GM13976 (cell line): ENCODE results near the gene NAALADL2.
"Not testable (repeated sequence)": the region's sequence is repeated elsewhere in the genome, so short reads cannot be mapped to it uniquely, and the experiment has no call there.

Experiments used
- DNase-seq: peaks from one replicate; pipeline ENCODE4 v3.0.0; 2012; ENCODE audit warnings: low spot score
- in situ Hi-C: fragments of 300-500 bp; cut with MboI; formaldehyde crosslinking; loops from one replicate; pipeline ENCODE4 v1.12.0; 2022; ENCODE audit warnings: low sequenced_read_pairs, mixed read lengths, inconsistent platforms; ENCODE audit not compliant: unreplicated experiment
- TF ChIP-seq, protein P1 (sequence below): IDR thresholded peaks from 2 replicates; pipeline ENCODE4 v1.5.1; 2012; ENCODE audit warnings: borderline replicate concordance, mild to moderate bottlenecking; ENCODE audit not compliant: insufficient read depth; ENCODE audit errors: extremely low read depth, missing control alignments, control extremely low read depth

NAALADL2 gene

DNA sequence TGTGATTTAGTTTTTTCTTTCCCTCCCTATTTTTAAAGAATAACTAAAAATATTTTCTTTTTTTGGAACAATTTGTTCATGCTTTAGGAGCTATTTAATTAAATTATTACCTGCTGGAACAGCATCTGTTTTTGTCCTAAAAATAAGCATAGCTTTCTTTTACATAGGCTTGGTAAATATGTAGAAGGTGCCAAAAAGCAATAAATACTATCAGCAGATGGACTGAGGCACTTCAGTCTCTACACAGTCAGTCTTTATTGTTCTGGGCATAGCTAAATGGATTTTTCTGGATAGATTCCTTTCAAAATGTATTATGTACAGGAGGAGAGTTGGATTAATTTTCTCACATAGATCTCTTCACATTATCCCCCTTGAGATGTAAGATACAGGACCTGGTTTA is 223.5 kb downstream of the NAALADL2 start:
- TF ChIP-seq, protein P1, sequence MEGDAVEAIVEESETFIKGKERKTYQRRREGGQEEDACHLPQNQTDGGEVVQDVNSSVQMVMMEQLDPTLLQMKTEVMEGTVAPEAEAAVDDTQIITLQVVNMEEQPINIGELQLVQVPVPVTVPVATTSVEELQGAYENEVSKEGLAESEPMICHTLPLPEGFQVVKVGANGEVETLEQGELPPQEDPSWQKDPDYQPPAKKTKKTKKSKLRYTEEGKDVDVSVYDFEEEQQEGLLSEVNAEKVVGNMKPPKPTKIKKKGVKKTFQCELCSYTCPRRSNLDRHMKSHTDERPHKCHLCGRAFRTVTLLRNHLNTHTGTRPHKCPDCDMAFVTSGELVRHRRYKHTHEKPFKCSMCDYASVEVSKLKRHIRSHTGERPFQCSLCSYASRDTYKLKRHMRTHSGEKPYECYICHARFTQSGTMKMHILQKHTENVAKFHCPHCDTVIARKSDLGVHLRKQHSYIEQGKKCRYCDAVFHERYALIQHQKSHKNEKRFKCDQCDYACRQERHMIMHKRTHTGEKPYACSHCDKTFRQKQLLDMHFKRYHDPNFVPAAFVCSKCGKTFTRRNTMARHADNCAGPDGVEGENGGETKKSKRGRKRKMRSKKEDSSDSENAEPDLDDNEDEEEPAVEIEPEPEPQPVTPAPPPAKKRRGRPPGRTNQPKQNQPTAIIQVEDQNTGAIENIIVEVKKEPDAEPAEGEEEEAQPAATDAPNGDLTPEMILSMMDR = no peak
- in situ Hi-C loops = no loop called here
- no peak for DNase-seq

DNA sequence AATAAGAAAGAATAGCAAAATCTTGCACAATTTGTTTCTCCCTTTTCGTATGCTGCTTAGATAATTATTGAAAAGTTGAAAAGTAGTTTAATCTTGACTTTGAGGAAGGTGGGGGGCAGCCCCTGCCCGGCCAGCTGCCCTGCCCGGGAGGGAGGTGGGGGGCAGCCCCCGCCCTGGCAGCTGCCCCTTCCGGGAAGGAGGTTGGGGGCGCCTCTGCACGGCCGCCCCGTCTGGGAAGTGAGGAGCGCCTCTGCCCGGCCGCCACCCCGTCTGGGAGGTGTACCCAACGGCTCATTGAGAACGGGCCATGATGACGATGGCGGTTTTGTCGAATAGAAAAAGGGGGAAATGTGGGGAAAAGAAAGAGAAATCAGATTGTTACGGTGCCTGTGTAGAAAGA is 228.0 kb downstream of the NAALADL2 start:
- in situ Hi-C loops = not testable (repeated sequence)

DNA sequence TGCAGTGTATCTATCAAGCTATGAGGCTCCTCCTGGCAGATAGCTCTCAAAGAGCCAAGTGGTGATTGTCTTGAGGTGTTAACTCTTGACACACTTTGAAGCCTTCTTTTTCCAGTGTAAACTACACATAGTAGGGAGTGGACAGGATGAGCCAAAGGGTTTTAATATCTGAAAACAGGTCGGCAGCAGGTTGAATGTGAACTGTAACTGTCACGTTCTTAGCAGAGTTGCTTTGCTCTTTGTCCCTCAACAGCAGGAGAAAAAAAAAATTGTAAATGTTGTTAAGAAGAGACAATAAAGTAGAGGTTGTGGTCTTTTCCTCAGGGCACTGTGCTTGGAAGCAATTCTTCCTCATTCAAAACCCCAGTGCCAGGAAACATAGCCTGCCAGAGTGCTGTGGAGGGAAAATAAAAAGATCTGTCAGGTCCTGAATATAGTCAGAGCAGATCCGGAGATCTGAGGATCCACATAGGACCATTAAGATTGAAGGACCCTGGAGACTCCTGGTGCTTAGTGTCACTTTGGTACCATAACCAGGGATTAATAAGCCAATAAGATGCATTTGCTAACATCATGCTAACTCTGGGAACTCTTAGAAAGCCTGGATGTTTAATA is 229.7 kb downstream of the NAALADL2 start:
- in situ Hi-C loops = no loop called here
- DNase-seq = no peak
- TF ChIP-seq, protein P1 = no peak

More for the DNA sequence above, 228.0 kb downstream of the NAALADL2 start:
- DNase-seq = not testable (repeated sequence)

DNA sequence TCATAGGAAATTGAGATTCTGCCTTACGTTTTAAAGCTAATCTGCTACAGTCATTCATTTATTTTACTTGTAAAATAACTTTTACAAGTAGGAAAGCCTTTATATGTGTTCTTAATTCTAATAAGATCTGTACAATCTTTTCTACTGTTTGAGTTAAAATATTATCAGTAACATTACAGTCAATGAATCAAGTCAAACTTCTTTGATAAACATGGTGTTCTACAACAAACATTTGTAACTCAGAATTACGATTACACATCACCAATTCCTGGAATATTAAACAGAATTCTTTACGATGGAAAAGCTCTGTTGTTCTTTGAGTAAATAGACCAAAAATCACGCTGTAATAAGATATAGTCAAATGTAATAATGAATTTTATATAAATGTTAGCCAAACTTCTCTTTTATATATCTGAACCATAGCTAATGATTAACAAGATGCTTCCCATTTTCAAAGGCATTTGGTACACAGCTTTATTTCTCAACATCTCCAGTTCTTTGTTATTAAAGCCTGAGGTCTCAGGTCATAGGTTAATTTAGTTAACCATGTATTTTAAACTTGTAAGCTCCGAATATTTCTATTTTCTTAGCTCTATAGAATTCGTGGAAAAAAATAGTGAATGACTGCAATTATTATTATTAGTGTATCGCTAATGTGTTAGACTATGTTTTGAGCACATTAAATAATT is 232.4 kb downstream of the NAALADL2 start:
- in situ Hi-C loops = no loop called here
- TF ChIP-seq, protein P1 = no peak
- DNase-seq = no peak

DNA sequence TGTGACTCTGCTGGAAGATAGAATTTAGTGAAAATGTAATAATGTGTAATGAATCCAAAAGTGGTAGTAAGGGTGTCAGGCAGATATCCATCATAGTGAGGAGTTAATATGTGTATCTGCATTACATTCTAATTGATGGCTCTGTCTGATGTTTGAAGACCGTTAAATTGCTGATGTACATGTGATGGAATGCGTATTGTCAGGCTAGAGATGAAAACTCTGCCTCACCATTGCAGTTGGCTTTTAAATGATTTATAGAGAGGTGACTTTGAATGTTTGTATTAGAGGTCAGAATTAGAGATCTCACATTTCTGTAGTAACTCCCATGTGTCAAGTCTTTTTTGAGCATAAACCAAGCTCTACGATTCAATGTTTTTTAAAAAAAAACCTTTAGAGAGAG is 234.6 kb downstream of the NAALADL2 start:
- TF ChIP-seq, protein P1 = no peak
- no peak for DNase-seq
- in situ Hi-C loops = no loop called here

DNA sequence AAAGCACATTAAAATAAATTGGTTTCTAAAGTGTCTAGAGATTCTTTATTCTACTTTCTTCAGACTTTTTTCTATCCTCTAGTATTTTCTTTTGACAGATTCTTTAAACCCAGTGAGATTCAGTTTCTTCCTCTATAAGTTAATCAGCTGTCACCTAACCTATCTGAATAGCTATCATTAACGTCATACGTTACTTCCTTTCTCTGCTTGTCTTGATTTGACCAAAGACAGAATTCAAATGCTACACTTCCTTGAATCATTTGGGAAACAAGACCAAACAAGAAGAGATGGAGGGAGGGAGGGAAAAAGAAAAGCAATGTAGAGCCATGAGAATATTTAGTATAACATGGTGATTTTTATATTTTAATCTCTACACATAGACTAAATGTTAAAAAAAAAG is 235.2 kb downstream of the NAALADL2 start:
- no peak for DNase-seq
- in situ Hi-C loops = no loop called here
- TF ChIP-seq, protein P1 = no peak

DNA sequence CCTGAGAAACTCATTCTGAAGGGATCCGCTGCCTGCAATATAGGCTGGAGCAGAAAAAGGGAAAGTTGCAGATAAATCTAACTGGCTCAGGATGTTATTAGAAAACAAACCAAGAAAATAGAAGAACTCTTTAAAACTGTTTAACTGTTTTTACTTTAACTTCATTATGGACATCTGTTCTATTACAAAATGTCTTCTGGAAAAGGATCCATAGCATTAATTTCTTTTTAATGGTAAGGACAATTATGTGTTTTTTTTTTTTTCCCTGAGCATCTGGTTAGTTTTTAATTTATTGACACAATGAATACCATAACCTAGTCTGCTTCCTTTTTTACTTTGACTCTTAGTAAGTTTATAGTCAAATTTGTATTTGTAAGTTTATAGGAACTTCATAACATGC is 239.5 kb downstream of the NAALADL2 start:
- TF ChIP-seq, protein P1 = no peak
- DNase-seq = no peak
- in situ Hi-C loops = no loop called here
